Ovary (tissue), 9 donors: ENCODE measurements around the gene BABAM2. TPM values are rescaled to one million over a fixed set of nuclear protein-coding genes. Genes with fewer than 3 reads are reported as not detected.

Experiments
- DNase-seq, 5 donors: peaks; one replicate each; pipeline ENCODE4 v3.0.0-alpha.2; 2019 to 2020
- H3K27ac ChIP-seq, 2 donors: fragments of 200-600 bp; one replicate each; pipeline versions ENCODE4 v1.5.1 to v1.8.0; 2019 to 2022
- H3K27me3 ChIP-seq: fragments of 200-600 bp; one replicate; pipeline ENCODE4 v1.8.0; 2022
- H3K36me3 ChIP-seq: fragments of 200-600 bp; sonication (generic); one replicate; pipeline ENCODE4 v1.5.1; 2019
- H3K4me1 ChIP-seq: one replicate; pipeline ENCODE4 v1.8.1; 2013; ENCODE audit warnings: mild to moderate bottlenecking, moderate library complexity; ENCODE audit not compliant: insufficient read depth
- H3K4me3 ChIP-seq: fragments of 200-600 bp; sonication (generic); one replicate; pipeline ENCODE4 v1.5.1; 2017
- H3K9me3 ChIP-seq, 2 donors: fragments of 200-600 bp in 1 of 2; sonication (generic) in 1 of 2; one replicate each; pipeline versions ENCODE4 v1.5.1 to v1.8.1; 2013 to 2019; ENCODE audit warnings: mild to moderate bottlenecking in 1 of 2, moderate library complexity in 1 of 2
- CTCF ChIP-seq, 3 donors: fragments of 450-650 bp in 2 of 3; fragments of 200-600 bp in 1 of 3; IDR thresholded peaks; one replicate each; pipeline versions ENCODE4 v1.5.1 to v1.8.0; 2016 to 2022; ENCODE audit warnings: antibody characterized with exemption in 3 of 3, mild to moderate bottlenecking in 1 of 3
- EP300 ChIP-seq: sonication (generic); formaldehyde crosslinking; IDR thresholded peaks from one replicate; pipeline ENCODE4 v1.6.1; 2017; ENCODE audit warnings: antibody characterized with exemption
- POLR2A ChIP-seq: fragments of 450-650 bp; IDR thresholded peaks from one replicate; pipeline ENCODE4 v1.6.1; 2017; ENCODE audit warnings: antibody characterized with exemption, mild to moderate bottlenecking, moderate library complexity
- WGBS, 3 donors: extraction: QIAGEN DNeasy Blood & Tissue Kit in 1 of 3; methylation state at CpG; one replicate each; pipeline versions ENCODE4 v1.1.5 to v1.1.7; 2013 to 2017; 5-methylcytosine and 5-hydroxymethylcytosine counted together
- intact Hi-C, 4 donors: fragments of 100-400 bp; cut with DNase I; formaldehyde crosslinking; loops; one replicate each; pipeline versions ENCODE4 v1.11.0 to v1.15.1; 2022 to 2023
- polyA plus RNA-seq, 2 donors: library from polyadenylated mRNA; stranded (reverse); fragments of 200-250 nt in 1 of 2; fragments of 350-450 nt in 1 of 2; fragmentation: Illumina TruSeq in 1 of 2; extraction: RNeasy Lipid Tissue Mini Kit (QIAGEN cat#74804) in 1 of 2; gene quantifications; one replicate each; pipeline ENCODE4 v1.2.3, GENCODE V29; 2013 to 2014
- total RNA-seq, 7 donors: library from RNA; depleted of rRNA in 2 of 7; stranded (reverse); fragments of >200 nt in 2 of 7; fragmentation: NEBNext Ultra II Directional in 3 of 7; extraction: Animal tissue kit (Norgen Biotek cat#: 25700) in 3 of 7; gene quantifications; one replicate each; pipeline versions ENCODE4 v1.1.0 to v1.2.4, GENCODE V29; 2016 to 2023
- donor health status: DM: no; HTN: no; CAD: no; lungs with moderate emphysema.
- donor health status: DM: no; HTN: no; CAD: no.
- donor health status: Bipolar disorder and iron deficiency.
- donor health status: DM: yes; HTN: yes; CAD: no.
- donor health status: DM: no; HTN: no; CAD: no.
- donor health status: DM: yes; HTN: yes; CAD: no.

The BABAM2 gene
- total and polyA plus RNA-seq, 9 donors: 22.0 to 96.7 (median 46.8) TPM

- H3K9me3 ChIP-seq: no peaks in the 10 kb centered on the region
- DNase-seq: no peak
- intact Hi-C loops: loop anchor here in 3 of 4 donors (5.0 to 10.0 kb wide), 3 partner anchors 64 to 433 kb away; partner anchors contain the start of genes BABAM2 (in 1 of the 3), FOSL2 (in 1 of the 3) and RBKS (in 1 of the 3)
- no peak overlapping the region for H3K4me3 ChIP-seq
- H3K27me3 ChIP-seq: no peaks in the 10 kb centered on the region
- WGBS, 3 donors: 62 to 77% (median 67%) methylated on average over 2 of the region's 2 CpGs
- H3K27ac ChIP-seq: peak overlapping the region in 1 of 2 donors; percentile 45
- H3K4me1 ChIP-seq: peaks cover 3% of the 10 kb centered on the region
- H3K36me3 ChIP-seq: no peaks in the 10 kb centered on the region
- no peak for TF ChIP-seq POLR2A
- no peak for TF ChIP-seq CTCF (IDR thresholded peaks at IDR 0.05)
- TF ChIP-seq EP300: no peak
Observed at GRCh38 chr2:27958711-27959378, 68.3 kb downstream of the BABAM2 start.

GRCh38 chr2:27959496-27959895, 69.0 kb downstream of the BABAM2 start:
- 5 to 7% (median 6%) methylated on average over 4 of the region's 4 CpGs for WGBS, 3 donors
- intact Hi-C loops: loop anchor here in 3 of 4 donors (5.0 to 10.0 kb wide), 3 partner anchors 65 to 433 kb away; partner anchors contain the start of genes BABAM2 (in 1 of the 3), FOSL2 (in 1 of the 3) and RBKS (in 1 of the 3)
- no peaks in the 10 kb centered on the region for H3K27me3 ChIP-seq
- H3K4me3 ChIP-seq: no peak overlapping the region
- no peak for TF ChIP-seq POLR2A
- TF ChIP-seq EP300: no peak
- TF ChIP-seq CTCF (IDR thresholded peaks at IDR 0.05): no peak
- no peaks in the 10 kb centered on the region for H3K9me3 ChIP-seq
- H3K4me1 ChIP-seq: peaks cover 3% of the 10 kb centered on the region
- peak overlapping the region in 1 of 2 donors; percentile 45 for H3K27ac ChIP-seq
- DNase-seq: peak in 3 of 5 donors; percentile 70 to 78 (median 74)
- no peaks in the 10 kb centered on the region for H3K36me3 ChIP-seq

GRCh38 chr2:27960237-27960912, 69.8 kb downstream of the BABAM2 start:
- Histone ChIP-seq H3K36me3 (no peaks in the 10 kb centered on the region), H3K27me3 (no peaks in the 10 kb centered on the region), H3K4me1 (peaks cover 3% of the 10 kb centered on the region), H3K27ac (peak overlapping the region in 1 of 2 donors; percentile 8), H3K4me3 (no peak overlapping the region), H3K9me3 (no peaks in the 10 kb centered on the region)
- intact Hi-C loops: loop anchor here in 1 of 4 donors (2.0 kb wide), 1 partner anchor 430 kb away; no protein-coding TSS in a partner anchor
- DNase-seq: no peak
- TF ChIP-seq CTCF (IDR thresholded peaks at IDR 0.05): no peak
- TF ChIP-seq POLR2A: no peak
- no peak for TF ChIP-seq EP300
- WGBS, 3 donors: 10 to 18% (median 14%) methylated on average over 4 of the region's 4 CpGs

DNA sequence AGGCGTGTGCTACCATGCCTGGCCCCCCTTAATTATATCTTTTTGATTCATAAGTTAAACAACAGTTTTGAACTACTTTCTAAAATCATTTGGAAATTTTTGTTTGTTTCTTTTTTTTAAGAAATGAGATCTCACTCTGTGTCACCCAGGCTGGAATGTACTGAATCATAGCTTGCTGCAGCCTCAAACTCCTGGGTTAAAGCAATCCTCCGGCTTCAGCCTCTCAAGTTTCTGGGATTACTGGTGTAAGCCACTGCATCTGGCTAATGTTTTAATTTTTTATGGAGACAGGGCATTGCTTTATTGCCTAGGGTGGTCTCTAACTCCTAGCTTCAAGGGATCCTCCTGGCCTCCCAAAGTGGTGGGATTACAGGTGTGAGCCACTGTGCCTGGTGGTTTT, 71.5 kb downstream of the BABAM2 start:
- Histone ChIP-seq H3K27ac (no peak overlapping the region), H3K4me1 (peaks cover 8% of the 10 kb centered on the region), H3K36me3 (no peaks in the 10 kb centered on the region), H3K9me3 (no peaks in the 10 kb centered on the region), H3K27me3 (no peaks in the 10 kb centered on the region), H3K4me3 (no peak overlapping the region)
- no peak for DNase-seq
- TF ChIP-seq CTCF (IDR thresholded peaks at IDR 0.05): no peak
- intact Hi-C loops: no loop called here
- 87 to 90% (median 90%) methylated on average over 2 of the region's 2 CpGs for WGBS, 3 donors
